ENCODE data around the gene SOX10. TPM values are rescaled to one million over a fixed set of nuclear protein-coding genes. Genes with fewer than 3 reads are reported as not detected.

SOX10 gene
- total RNA-seq, 1 experiment from 2014 or later: 2.7 TPM

- Mint-ChIP-seq H3K9me3 (no peaks in the 10 kb centered on the region), H3K36me3 (peaks cover 17% of the 10 kb centered on the region), H3K27me3 (ENCODE audit: low read depth) (no peaks in the 10 kb centered on the region; the same call in 1 of the 2 replicates), H3K27ac (peak overlapping the region; percentile 57; the same call in 1 of the 2 replicates), H3K4me3 (no peak overlapping the region), H3K4me1 (peaks cover 3% of the 10 kb centered on the region)
- POLR2A ChIA-PET: no interaction called here
- CTCF ChIA-PET: interaction anchor here (0.5 to 1.7 kb wide), 11 partner anchors 10 to 113 kb away, joined by 3 to 8 read pairs (median 4); partner anchors contain the start of gene MICALL1
- TF ChIP-seq SP1 (CRISPR knock-in tag; conservative IDR thresholded peaks at IDR 0.05) (no peak), CDX4 (CRISPR knock-in tag; IDR thresholded peaks at IDR 0.05; ENCODE audit: borderline replicate concordance) (no peak), MLX (CRISPR knock-in tag; IDR thresholded peaks at IDR 0.05) (no peak), ZNF232 (CRISPR knock-in tag; IDR thresholded peaks at IDR 0.05) (no peak)
- DNase-seq (ENCODE audit: low spot score) (peak; percentile 36), ATAC-seq (peak; percentile 58)
Measured at GRCh38 chr22:37930270-37930951, 53.9 kb downstream of the SOX10 start.

GRCh38 chr22:37929390-37929789 is 55.0 kb downstream of the SOX10 start:
- no peaks in the 10 kb centered on the region; the same call in 1 of the 2 replicates for H3K27me3 Mint-ChIP-seq (ENCODE audit: low read depth)
- DNase-seq (ENCODE audit: low spot score) (no peak), ATAC-seq (no peak)
- no peak overlapping the region for H3K27ac Mint-ChIP-seq
- H3K4me3 Mint-ChIP-seq: no peak overlapping the region
- ChIA-PET CTCF (interaction anchor here (1.0 to 2.7 kb wide), 3 partner anchors 14 to 88 kb away, joined by 3 to 9 read pairs (median 4); no protein-coding TSS in a partner anchor), POLR2A (no interaction called here)
- TF ChIP-seq IRF2 (CRISPR knock-in tag; IDR thresholded peaks at IDR 0.05; ENCODE audit: borderline replicate concordance, low read depth): no peak
- TF ChIP-seq TCF7 (CRISPR knock-in tag; IDR thresholded peaks at IDR 0.05; ENCODE audit: low read depth): no peak
- no peak for TF ChIP-seq MXD4 (CRISPR knock-in tag; IDR thresholded peaks at IDR 0.05; ENCODE audit: borderline replicate concordance)
- TF ChIP-seq E2F1 (CRISPR knock-in tag; IDR thresholded peaks at IDR 0.05): no peak
- no peak for TF ChIP-seq CREM (CRISPR knock-in tag; IDR thresholded peaks at IDR 0.05)
- no peak for TF ChIP-seq JAZF1 (CRISPR knock-in tag; IDR thresholded peaks at IDR 0.05)
- TF ChIP-seq ZNF138 (CRISPR knock-in tag; conservative IDR thresholded peaks at IDR 0.05): no peak
- no peak for TF ChIP-seq ELF4 (CRISPR knock-in tag; IDR thresholded peaks at IDR 0.05; ENCODE audit: low read depth)
- no peak for TF ChIP-seq SOX15 (CRISPR knock-in tag; IDR thresholded peaks at IDR 0.05)
- TF ChIP-seq ATF6 (CRISPR knock-in tag; IDR thresholded peaks at IDR 0.05): no peak
- TF ChIP-seq SMAD4 (CRISPR knock-in tag; IDR thresholded peaks at IDR 0.05): no peak
- TF ChIP-seq EMX1 (CRISPR knock-in tag; IDR thresholded peaks at IDR 0.05): no peak
- TF ChIP-seq ZNF396 (CRISPR knock-in tag; IDR thresholded peaks at IDR 0.05; ENCODE audit: borderline replicate concordance): no peak
- no peak for TF ChIP-seq NR1H2 (CRISPR knock-in tag; IDR thresholded peaks at IDR 0.05)
- no peak for TF ChIP-seq GTF2I (CRISPR knock-in tag; conservative IDR thresholded peaks at IDR 0.05)
- TF ChIP-seq PRRX2 (CRISPR knock-in tag; IDR thresholded peaks at IDR 0.05): no peak
- no peak for TF ChIP-seq ZNF416 (CRISPR knock-in tag; IDR thresholded peaks at IDR 0.05)
- no peak for TF ChIP-seq SMAD3 (CRISPR knock-in tag; IDR thresholded peaks at IDR 0.05; ENCODE audit: borderline replicate concordance)
- TF ChIP-seq E2F5 (CRISPR knock-in tag; IDR thresholded peaks at IDR 0.05): no peak
- no peak for TF ChIP-seq JUN (CRISPR knock-in tag; IDR thresholded peaks at IDR 0.05)
- peaks cover 17% of the 10 kb centered on the region for H3K36me3 Mint-ChIP-seq
- no peaks in the 10 kb centered on the region for H3K9me3 Mint-ChIP-seq
- peaks cover 3% of the 10 kb centered on the region for H3K4me1 Mint-ChIP-seq

Data from WTC11 (cell line).